Stimulated activated CD8-positive, alpha-beta memory T cell treated with anti-CD3 and anti-CD28 coated beads, Interleukin-12 subunit alpha, Interleukin-12 subunit beta, amount 100 ng/mL, for 24 hours (primary cell): ENCODE results near the gene RIMBP3B.
"Not testable (repeated sequence)": the region's sequence is repeated elsewhere in the genome, so short reads cannot be mapped to it uniquely, and the experiment has no call there.

ENCODE experiments used
- DNase-seq: peaks from one replicate; pipeline ENCODE4 v3.0.0-alpha.2; 2020; ENCODE audit errors: extremely low read depth

Gene RIMBP3B

DNA sequence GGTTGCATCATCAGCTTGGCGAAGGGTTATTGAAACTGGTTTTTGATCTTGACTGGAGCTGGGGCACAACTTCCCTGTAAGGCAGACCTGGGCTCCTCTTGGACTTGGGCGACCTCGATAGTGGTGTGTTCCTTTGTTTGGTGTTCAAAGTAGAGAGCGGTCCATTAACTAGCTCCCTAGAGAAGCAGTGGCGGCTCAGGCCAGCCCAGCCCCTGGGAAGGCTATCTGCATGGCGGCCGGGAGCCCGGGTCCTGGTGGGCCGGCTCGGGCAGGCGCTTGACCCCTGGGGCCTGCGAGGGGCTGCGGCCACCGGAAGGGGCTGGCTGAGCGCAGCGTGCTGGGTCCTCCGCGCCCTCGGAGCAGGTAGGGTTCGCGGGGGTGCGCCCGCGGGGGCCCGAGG, 32.8 kb downstream of the RIMBP3B start:
- not testable (repeated sequence) for DNase-seq

- DNase-seq = not testable (repeated sequence)
Observed at GRCh38 chr22:21417227-21417746, 33.7 kb downstream of the RIMBP3B start, which contains the start of gene HIC2. Gene HIC2, plus strand, starts transcription at chr22:21417371. Its CDS starts 25,461 bp downstream, at chr22:21442832.

DNA sequence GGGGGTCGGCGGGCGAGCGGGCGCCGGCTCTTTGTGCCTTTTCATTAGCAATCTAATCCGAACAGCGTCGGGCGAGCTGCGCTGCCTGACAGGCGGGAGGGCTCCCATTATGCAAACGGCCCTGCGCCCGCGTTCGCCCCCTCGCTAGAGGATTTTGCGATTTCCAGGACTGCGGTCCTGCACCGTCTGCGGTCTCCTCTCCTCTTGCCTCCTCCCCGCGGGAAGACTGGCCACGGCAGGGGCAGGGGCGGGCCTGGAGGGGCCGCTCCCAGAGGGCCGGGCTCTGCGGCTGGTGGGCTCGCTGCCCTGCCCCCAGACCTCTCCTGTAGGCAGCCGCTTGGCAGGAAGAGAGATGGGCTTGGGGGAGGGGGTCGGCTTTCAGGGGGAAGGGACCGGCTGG, 34.3 kb downstream of the RIMBP3B start:
- not testable (repeated sequence) for DNase-seq

DNA sequence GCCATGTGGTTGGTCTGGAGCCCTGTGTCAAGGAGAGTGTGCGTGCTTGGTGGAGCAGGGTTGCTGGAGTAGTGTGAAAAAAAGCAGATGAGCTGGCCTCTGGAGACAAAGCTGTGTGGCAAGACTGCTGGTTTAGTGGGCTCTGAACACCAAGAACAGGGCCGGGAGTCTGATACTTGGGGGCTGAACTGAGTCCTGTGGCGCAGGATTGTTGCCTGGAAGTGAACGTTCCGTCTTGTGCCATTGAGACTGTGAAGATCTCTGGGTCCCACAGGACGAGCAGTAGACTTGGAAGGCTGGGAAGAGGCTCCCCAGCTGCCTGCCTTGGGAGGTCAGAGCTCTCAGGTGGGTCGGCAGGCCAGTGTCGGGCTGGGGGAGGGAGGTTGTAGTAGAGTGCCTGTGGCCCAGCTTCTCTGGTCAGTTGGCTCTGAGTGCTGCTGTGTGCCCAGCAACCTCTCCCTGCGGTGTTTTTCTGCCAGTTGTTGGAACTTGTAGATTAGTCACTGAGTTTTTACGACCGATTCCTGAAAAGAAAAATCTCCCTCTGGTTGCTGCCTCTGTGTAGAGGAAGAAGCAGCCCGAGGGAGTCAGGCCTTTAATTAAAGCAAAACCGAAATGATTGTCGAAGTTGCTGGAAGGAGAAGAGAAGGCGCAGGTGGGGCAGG, 35.6 kb downstream of the RIMBP3B start:
- not testable (repeated sequence) for DNase-seq

DNA sequence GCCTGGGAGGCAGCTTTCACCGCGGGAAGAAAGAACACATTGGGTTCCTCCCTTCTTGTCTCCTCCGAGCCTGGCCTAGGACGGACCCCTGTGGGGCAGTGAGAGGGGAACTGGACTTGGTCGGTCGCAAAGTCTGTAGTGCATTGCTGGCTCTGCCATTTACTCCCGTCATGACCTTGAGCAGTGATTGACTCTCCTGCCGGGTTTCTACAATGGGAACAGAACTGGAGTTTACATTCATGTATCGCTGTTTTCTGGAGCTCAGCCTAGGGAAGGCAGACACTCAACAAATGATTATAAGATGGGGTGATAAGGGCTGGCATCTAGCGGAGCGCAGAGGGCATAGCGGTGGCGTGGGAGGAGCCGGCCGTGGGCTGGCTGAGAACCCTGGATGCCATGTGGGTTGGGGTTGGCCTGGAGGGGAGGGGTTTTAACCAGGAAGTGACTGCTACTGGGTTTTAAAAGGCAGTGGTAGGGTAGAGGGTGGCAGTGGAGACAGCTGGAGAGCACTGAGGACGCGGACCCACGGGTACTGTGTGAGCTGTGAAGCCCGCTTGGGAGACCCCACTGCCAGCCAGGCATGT, 36.7 kb downstream of the RIMBP3B start:
- not testable (repeated sequence) for DNase-seq

DNA sequence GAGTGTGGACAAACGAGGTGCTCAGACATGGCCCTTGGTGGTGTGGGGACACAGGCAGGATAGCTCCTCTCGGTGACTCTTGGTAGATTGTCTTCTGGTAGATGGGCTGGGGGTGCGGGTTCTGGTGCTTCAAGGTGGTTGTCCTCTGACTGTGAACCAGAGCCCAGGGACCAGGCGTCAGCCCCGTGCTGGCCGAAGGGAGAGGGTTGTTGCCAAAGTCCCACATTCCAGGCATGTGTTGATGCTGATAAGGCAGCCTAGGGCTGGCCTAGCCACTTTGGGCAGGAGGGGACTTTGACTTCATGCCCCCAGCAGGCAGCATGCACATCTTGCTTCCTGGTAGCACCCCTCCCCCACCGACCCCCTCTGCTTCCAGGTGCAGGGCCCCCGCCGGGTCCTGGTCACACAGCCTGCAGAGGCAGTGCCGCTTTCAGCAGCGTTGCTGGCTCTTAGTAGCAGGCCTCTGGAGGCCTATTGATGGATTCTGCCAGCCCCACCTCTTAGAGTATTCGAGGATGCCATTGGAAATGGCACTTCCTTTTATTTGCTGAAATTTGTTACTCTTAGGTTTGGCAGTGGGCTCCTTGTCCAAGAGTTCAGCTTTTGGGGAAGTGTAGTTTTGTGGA, 40.6 kb downstream of the RIMBP3B start:
- DNase-seq = not testable (repeated sequence)

DNA sequence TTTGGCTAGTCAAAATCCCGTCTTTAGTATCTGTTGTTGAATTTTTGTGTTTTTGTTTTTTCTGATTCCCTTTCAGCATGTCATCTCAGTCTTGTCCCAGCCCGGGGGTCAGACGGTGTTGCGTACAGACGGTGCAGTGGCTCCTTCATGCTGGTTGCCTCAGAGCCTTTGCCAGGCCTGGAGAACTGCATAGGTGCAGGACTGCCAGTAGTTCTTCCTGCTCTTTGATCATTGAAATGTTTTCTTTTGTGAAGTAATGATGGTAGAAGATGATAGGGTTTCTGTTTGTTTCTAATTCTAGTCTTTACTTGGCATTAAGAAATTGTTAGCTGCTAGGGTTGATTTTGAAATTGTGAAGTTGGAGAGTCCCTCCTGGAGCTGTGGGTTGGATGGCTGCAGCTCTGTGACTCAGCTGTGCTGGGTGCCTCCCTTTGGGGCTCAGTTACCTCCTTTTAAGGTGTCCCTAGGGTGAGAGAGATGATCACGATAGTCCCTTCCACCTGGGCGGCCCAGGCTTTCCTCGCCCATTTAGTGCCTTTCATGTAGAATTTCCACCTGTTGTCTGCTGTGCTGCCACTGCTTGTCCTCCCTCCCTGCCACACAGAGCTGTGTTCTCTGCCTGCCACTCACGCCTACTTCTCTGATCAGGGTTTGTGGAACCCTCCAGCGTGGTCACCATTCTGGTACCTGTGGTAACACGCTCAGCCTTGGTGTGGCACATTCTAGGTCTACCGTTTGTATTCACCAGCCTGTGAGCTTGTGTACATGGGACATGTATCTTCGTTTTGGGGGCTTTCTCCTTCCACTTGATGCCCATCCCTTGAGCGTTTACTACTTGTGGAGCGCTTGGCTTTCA, 51.1 kb downstream of the RIMBP3B start:
- not testable (repeated sequence) for DNase-seq

GRCh38 chr22:21435998-21436810, 52.7 kb downstream of the RIMBP3B start:
- DNase-seq = not testable (repeated sequence)

DNA sequence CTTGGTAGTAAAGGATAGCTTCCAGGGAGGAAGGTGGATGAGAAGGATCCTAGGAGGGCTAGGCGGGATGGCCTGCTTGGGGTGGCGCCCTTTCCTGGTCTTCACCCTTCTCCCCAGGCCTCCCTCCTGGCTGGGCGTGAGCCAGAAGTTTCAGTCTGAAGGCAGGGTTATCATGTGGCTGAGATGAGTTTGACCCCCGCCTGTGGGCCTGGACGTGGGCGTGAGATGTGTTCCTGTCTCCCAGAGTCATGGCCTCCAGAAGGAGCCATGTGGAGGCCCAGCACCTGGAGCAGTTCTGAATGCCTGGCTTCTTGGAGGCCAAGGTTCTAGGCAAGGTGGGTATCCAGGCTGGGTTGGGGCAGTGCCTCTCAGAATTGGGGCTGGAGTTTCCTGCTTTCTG, 54.5 kb downstream of the RIMBP3B start:
- DNase-seq = not testable (repeated sequence)
